GM18861 (cell line): ENCODE measurements around the gene OR4M1.
"Not testable (repeated sequence)": the region's sequence is repeated elsewhere in the genome, so short reads cannot be mapped to it uniquely, and the experiment has no call there.

Experiments used
- ATAC-seq: cut with Tn5 transposase; IDR thresholded peaks from one replicate; pipeline ENCODE4 v1.9.1; 2021; ENCODE audit not compliant: unreplicated experiment

The OR4M1 gene

DNA sequence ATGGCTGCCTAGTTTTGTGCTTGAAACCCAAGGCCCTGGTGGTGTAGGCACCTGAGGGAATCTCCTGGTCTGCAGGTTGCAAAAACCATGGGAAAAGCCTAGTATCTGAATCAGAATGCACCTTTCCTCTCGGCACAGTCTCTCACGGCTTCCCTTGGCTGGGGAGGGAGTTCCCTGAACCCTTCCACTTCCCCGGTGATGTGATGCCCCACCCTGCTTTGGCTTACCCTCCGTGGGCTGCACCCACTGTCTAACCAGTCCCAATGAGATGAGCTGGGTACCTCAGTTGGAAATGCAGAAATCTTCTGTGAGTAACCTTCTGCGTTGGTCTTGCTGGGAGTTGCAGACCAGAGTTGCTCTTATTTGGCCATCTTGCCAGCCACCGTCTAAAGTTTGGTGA is 47.7 kb downstream of the OR4M1 start:
- not testable (repeated sequence) for ATAC-seq

- no peak for ATAC-seq
Measured at GRCh38 chr14:19823178-19823577, 49.9 kb downstream of the OR4M1 start.

GRCh38 chr14:19823765-19824164 is 50.5 kb downstream of the OR4M1 start:
- no peak for ATAC-seq

DNA sequence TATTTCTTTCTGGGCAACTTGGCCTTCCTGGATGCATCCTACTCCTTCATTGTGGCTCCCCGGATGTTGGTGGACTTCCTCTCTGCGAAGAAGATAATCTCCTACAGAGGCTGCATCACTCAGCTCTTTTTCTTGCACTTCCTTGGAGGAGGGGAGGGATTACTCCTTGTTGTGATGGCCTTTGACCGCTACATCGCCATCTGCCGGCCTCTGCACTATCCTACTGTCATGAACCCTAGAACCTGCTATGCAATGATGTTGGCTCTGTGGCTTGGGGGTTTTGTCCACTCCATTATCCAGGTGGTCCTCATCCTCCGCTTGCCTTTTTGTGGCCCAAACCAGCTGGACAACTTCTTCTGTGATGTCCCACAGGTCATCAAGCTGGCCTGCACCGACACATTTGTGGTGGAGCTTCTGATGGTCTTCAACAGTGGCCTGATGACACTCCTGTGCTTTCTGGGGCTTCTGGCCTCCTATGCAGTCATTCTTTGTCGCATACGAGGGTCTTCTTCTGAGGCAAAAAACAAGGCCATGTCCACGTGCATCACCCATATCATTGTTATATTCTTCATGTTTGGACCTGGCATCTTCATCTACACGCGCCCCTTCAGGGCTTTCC is 54.4 kb downstream of the OR4M1 start:
- ATAC-seq: not testable (repeated sequence)

DNA sequence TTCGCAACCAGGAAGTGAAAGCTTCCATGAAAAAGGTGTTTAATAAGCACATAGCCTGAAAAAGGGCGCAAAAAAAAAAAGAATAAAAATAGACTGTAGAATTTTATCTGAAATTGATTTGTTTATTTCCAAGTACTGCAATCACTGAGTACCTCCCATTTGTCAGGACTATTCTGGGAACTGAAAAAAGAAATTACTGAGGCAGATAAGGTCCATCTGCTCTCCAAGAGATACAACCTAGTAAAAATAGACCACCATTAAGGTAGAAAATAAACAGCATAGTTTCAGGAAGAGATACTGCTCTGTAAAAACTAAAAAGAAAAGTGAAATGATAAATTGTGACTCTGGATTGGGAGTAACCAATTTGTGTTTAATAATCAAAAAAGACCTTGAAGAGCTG is 55.0 kb downstream of the OR4M1 start:
- ATAC-seq: no peak
